ENCODE results near the gene LSM8.
A peak's percentile ranks its signal among the peaks of the same experiment; 100 is the strongest.
"Not testable (repeated sequence)": the region's sequence is repeated elsewhere in the genome, so short reads cannot be mapped to it uniquely, and the experiment has no call there.

LSM8 gene

DNA sequence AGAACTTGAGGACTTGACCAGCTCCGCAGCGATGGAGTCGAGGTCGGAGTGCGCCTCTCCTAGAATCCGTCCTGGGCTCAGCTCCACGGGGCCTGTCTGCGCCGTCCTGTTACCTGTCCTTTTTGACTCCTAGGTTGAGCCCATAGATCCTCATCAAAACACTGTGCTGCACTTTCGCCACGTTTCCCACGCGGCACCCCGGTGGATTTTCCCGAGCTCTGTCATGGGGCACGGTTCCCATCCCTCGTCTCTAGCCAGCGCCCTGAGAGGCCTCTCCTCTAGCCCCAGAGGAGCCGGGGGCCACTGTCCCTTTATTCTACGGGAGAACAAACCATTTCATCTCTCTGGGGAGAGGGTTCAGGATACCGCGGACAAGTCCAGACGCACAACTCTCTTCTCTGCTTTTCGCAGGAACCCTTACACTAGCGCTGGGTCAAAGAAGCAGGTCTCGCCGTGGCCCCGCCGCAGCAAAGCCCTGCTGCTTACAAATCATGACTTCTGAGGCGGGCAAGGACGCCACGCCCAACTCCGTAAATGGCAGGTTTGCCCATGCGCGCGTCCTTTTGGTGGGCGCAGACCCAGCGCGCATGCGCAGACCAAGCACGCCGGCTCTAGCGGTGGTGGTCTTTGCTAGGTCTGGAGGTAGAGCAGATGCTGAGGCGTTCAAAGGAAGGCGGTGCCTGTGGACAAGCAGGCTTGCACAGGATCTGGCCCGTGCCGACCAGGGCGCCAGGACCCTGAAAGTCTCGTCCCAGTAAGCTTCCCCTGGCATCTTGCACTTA lies 30.3 kb downstream of the LSM8 start:
- peak; percentile 75 for DNase-seq (ENCODE audit: low spot score)

DNA sequence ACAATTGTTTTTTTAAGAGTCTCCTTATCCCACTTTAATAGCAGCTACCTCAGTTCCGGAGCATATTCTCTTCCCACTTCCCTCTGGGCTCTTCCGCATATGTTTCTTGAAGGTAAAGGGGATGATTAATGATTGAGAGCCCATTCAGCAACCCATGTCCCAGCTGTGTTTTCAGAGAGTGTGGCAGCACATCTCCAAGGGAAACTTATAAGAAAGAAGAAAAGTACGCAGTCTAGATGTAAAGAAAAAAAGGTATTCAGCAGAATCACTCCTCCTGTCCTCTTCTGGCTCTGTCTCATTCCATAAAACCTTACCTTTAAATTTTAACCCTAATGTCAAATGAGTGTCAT lies 30.8 kb downstream of the LSM8 start:
- peak; percentile 31 for DNase-seq (ENCODE audit: low spot score)

DNA sequence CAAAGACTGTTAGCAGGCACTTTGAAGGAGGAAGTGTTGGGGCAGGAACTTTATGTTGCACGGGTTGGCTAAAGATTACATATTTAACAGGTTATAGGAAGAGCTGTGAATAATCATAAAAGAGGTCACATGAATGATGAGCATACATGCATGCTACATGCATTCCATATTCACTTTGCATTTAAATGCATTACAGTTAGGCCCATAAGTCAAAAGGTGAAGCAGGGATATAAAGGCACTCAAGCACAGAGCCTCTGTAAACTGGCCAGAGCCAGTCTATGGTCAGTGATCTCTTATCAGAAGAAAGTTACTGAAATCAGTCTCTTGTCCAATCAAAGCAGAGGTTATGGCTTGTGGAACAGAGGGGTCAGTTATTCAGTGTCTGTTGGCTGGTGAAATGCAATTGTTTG lies 33.3 kb downstream of the LSM8 start:
- no peak for DNase-seq (ENCODE audit: low spot score)

GRCh38 chr7:118218413-118219156 lies 34.6 kb downstream of the LSM8 start:
- DNase-seq (ENCODE audit: low spot score), result no peak

GRCh38 chr7:118219157-118219512 lies 35.2 kb downstream of the LSM8 start:
- no peak for DNase-seq (ENCODE audit: low spot score)

DNA sequence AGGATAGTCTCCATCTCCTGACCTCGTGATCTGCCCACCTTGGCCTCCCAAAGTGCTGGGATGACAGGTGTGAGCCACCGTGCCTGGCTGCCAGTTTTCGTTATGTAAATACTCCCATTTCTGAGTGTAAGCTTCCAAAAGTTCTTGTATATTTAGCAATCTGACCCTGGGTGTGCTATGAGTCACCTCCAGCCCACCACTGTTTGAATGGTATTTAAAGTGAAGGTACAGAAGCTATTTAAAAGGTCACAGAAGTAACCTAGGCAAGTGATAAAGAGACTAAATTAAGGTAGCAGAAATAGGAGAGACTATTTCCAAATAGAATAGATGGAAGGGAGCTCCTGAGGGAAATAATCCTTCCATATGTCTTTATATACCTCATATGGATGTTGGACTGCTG lies 36.6 kb downstream of the LSM8 start:
- DNase-seq (ENCODE audit: low spot score), result no peak

- DNase-seq (ENCODE audit: low spot score), result no peak
Observed at GRCh38 chr7:118222591-118222990, 38.6 kb downstream of the LSM8 start.

GRCh38 chr7:118224521-118224920 lies 40.6 kb downstream of the LSM8 start, which contains the start of gene ANKRD7:
Gene ANKRD7, plus strand, starts transcription at chr7:118224704. Its CDS starts 127 bp downstream, at chr7:118224831.
- no peak for DNase-seq (ENCODE audit: low spot score)

GRCh38 chr7:118232837-118233236 lies 48.9 kb downstream of the LSM8 start:
- no peak for DNase-seq (ENCODE audit: low spot score)

- DNase-seq (ENCODE audit: low spot score), result no peak
Observed at GRCh38 chr7:118233799-118234198, 49.8 kb downstream of the LSM8 start.

DNA sequence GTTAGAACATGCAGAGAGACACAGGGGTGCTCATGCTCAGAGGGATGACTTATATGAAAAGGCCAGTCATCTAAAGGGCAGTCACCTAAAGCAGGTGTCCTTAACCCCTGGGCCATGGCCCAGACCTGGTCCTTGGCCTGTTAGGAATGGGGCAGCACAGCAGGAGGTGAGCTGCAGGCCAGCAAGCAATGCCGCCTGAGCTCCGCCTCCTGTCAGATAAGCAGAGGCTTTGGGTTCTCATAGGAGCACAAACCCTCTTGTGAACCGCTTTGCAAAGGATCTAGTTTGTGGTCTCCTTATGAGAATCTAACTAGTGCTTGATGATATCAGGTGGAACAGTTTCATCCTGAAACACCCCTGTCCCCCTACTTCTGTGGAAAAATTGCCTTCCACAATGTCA lies 55.0 kb downstream of the LSM8 start:
- no peak for DNase-seq (ENCODE audit: low spot score)

GRCh38 chr7:118240320-118240719 lies 56.4 kb downstream of the LSM8 start:
- DNase-seq (ENCODE audit: low spot score), result not testable (repeated sequence)
